GM18502 (cell line): ENCODE data around the gene TRIM63.

ENCODE experiments used
- ATAC-seq: cut with Tn5 transposase; IDR thresholded peaks from one replicate; pipeline ENCODE4 v1.9.1; 2021; ENCODE audit warnings: mild to moderate bottlenecking; ENCODE audit not compliant: unreplicated experiment, poor library complexity

TRIM63 gene

DNA sequence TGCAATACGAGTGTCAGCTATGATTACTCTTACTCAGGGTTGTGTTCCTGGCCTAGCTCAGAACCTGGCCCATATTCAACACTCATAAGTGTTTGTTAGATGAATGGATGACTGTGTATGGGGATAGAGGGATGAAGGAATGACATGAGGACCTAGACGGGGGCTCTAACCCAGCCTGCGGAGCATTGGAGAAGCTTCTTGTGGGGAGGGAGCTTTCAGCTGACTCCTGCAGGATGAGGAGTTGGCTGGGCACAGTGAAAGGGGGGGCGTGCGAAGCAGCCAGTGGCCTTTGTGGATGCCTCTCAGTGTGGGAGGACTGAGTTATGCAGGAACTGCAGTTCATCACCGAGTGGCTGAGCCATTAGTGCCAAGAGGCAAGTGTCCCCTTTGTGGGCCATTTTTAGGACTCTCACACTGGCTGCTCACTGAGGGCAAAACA is 47.1 kb downstream of the TRIM63 start:
- no peak for ATAC-seq

DNA sequence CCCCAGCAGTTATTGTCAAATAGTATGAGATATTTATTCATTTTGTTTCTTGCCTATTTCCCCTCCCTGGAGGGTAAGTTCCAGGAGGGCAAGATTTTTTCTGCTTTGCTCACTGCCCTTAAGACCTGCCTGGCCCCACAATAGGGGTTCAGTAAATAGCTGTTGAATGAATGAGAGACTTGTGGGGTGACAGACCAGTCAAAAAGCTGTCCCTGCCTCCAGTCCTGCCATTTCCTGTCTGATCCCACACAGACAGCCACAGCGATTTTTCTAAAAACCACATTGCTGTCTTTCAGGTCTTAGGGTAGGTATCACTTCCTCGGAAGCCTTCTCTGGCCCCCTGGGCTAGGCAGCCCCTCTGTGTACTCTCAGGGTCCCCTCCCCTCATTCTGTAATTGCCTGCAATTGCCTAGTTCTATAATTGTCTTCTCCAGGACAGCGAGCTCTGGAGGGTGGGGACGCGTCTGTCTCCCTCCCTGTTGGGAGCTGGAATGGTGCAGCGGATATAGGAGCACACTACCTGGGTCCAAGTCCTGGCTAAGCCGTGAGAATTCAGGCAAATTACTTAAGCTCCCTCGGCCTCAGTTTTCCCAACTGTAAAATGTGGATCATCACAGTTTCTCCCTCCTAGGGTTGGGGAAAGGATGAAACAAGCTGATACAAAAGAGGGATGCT is 47.7 kb downstream of the TRIM63 start:
- no peak for ATAC-seq

DNA sequence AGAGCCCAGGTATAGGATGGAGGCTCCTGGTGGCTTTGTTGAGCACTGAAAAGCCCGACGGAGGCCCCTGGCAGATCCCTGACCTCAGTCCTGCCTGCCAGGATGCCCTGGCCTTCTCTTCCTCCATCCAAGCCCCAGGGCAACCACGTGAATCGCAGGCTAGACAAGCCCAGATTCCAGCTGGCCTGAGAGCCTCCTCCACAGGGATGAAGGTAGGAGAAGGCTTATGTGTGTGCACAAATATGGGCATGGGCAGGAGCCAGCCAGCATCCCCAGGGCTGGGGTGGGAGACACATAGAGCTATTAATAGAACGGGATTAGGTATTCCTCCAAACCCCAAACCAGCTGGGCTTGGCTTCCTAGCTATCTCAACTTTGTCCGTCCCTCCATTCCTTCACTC is 49.8 kb downstream of the TRIM63 start:
- ATAC-seq: no peak

DNA sequence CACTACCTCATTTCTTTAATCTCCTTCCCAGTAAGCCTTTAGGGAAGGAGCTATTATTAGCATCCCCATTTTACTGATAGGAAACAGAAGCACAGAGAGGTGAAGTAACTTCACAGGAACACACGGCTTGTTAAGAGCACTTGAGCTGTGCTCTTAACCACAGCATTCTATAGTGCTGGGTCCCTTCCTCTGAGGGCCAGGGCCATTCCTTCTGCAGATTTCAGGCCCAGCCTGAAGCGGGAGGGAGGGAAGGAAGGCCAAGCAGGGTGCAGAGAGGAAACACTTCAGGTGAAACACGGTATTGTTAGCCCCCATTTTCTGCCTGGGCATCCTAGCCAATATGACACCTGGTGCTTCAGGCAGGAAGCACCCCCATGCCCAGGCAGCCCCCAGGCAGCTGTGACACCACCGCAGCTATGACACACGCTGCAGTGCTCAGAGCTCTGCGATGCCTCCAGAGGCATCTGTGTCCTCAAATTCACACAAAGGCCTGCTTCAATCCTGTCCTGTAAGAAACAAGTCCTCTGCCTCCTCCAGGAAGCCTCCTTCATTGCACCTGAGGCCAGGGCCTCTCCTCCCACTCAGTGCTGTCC is 50.4 kb downstream of the TRIM63 start:
- no peak for ATAC-seq

DNA sequence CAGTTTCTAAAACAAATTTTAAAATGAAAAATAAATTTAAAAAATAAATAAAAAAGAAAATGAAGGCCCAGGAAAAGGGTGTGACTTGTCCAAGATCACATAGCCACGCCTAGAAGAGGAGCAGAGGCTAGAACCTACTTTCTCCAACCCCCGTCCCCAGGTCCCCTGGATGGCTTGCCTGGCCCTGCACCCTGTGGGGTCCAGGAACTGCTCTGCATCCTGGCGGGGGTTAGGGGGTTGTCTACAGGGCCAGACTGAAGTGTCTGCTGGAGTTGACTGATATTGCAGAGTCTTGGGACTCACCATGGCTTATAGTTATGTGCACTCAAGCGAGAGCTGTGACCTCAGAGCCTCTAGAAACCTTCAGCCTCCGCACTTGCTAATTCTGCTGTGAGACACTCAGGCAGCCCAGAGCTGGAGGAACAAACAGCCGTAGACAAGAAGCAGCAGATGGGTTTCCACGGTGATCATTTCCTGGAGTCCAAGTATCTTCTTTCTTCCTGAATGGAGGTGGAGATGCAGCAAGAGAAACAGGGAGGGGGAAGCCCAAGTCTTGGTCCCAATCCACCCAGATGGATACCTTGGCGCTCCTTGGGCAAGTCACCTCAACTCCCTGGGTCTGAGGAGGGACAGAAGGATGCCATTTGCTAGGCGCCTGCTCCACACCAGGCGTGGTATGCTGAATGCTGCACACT is 51.0 kb downstream of the TRIM63 start:
- no peak for ATAC-seq

DNA sequence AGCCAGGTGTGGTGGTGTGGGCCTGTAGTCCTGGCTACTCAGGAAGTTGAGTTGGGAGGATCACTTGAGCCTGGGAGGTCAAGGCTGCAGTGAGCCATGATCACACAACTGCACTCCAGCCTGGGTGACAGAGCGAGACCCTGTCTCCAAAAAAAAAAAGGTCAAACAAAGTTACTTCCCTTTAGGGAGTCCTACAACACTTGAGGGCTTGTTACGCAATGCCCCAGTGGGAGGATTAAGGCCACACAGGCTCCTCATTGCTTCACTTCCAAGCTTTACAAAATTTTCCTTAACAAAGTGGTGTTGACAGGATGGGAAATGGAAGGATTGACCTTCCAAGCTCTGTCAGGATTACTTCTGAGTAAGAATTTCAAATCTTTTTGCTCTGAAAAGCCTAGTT is 52.1 kb downstream of the TRIM63 start:
- no peak for ATAC-seq

DNA sequence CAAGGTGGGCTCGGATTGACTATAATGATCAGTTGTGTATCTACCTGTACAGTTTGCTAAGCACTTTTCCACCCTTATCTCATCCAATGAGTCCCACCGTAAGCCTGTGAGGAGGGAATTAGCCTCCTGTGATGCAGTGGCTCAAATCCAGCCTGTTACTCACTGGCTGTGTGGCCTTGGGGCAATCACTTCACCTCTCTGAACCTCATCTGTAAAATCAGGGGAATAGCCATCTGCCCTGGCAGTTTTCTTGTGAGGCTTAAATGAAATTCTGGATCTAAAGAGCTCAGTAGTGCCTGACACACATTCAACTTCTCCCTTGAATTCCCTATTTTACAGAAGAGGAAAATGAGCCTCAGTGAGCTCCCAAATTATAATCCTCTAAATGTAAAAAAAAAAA is 53.3 kb downstream of the TRIM63 start:
- ATAC-seq: no peak

DNA sequence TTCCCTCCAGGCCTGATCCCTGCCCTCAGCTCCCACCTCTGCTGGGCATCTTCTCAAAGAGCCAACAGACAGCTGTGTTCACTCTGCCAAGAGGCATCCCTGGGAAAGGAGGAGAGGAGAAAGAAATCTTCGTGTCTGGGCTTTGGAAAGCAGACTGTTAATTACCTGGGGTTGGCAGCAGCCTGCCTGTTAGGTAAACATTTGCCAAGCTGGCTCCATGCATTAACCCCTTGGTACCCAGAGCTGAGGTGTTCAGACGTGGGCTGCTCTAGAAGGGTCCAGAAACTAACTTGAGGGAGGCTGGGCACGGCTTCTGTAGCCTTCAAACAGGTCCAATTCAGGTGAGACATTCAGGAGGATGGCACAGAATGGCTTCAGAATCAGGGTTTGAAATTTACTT is 54.6 kb downstream of the TRIM63 start:
- ATAC-seq: no peak

DNA sequence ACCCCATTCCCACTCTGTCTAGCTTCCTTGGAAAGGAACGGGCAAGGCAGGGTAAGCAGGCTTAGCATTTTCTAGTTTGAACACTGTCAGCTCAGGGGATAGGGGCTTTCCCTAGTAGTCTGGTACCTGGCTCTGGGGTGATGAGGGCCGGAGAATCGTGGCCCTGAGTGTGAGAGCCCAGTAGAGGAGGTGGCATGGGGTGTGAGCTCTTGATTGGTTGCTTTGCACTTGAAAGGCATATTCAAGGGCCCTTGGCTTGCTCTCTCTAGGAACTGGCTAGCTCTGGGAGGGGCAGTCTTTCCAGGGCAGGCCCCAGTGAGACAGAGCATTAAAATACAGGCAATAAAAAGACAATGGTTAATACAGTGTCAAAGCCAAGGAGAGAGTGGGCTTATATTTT is 56.6 kb downstream of the TRIM63 start:
- ATAC-seq: no peak

DNA sequence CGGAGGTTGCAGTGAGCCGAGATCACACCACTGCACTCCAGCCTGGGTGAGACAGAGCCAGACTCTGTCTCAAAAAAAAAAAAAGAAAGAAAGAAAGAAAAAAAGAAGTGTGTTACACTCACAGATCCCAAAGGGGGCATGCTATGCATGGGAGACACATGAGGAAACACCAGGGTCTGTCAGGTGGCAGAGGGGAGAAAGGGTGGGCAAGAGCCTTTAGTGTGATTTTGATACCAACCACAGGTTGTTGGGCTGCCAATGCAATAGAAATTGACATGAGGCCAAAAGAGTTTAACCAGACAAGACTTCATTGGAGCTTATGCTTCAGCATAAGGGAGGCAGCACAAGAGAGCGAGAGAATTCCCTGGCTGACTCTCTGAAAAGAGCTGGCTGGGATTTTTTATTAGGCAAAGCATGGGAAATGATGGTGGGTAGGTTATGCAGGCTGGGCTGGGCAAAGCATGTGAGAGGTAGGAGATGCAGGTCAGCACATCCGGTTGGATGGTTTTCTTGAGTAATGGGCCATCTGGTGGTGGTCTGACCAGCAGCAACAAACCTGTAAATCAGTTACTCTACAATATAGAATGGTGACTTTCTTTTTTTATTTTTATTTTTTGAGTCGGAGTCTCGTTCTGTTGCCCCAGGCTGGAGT is 57.5 kb downstream of the TRIM63 start:
- ATAC-seq: no peak

DNA sequence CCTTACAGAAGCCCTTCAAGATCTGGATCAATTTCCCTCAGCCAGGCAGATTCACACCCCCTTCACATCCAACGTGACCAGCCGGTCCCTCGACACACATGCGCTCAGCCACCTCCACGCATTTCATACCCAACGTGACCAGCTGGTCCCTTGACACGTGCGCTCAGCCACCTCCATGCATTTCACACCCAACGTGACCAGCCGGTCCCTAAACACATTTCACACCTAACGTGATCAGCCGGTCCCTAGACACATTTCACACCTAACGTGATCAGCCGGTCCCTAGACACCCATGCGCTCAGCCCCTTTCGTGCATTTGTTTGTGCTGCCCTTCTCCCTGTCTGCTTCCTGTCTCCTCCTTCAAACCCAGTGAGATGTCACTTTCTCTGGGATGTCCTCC is 60.7 kb downstream of the TRIM63 start:
- no peak for ATAC-seq

DNA sequence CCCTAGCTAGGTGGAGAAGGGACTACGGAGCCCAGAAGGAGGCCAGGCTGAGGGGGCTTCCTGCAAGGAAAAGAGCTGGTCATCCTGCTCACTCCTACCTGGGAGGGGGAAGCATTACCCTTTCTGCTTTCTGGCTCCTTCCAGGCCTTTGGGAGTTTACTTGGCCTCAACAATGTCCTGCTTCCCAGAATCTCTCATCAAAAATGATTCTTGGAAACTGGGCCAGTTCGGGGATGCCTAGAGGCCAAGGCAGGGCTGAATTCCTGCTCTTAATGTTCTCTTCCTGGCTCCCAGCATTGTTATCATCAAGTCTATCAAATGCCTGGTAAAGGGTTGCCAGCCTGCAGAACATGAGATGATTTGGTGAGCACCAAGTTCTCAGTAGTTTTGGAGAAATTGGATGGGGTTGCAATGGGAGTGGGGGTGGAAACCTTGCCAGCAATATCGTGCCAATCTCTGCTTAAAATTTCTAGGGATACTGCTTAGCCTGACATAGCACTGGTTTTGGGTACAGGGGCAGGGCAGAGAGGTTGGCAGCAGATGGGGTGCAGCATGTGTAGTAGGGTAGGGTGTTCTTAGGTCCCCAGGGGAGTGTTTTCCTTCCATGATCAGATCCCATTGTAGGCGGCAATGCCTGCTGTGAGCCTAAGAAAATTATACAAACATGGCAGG is 61.9 kb downstream of the TRIM63 start:
- ATAC-seq: no peak

DNA sequence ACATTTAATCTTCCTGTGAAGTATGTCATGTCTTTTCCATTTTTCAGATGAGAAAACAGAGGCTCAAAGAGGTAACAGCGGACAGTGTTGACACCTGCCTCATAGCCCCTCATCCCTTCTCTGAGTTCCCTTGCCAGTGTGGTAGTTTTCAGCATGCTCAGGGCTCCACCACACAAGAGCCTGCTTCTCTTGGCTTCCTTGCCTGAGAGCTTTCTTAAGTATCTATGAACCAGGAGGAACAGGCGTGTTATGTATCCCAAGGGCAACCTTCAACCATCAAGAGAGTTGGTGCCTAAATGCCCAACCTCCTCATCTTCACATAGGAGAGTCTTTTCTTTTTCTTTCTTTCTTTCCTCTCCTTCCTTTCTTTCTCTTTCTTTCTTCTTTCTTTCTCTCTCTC is 63.7 kb downstream of the TRIM63 start:
- ATAC-seq: no peak

DNA sequence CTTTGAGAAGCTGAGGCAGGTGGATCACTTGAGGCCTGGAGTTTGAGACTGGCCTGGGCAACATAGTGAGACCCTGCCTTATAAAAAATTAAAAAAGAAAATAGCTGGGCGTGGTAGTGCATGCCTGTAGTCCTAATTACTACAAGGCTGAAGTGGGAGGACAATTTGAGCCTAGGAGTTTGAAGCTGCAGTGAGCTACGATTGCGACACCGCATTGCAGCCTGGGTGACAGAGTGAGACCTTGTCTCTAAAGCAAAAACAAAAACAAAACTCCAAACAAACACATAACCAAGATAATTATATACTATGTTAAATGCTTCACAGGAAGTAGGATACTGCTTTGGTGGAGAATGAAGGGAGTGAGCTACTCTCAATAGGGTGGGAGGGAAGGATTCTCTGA is 64.2 kb downstream of the TRIM63 start:
- ATAC-seq: no peak
